GM23248 (cell line): ENCODE results near the gene SYK.

Experiments
- EZH2 ChIP-seq: fragments of 200-600 bp; sonication (generic); IDR thresholded peaks from 2 replicates; pipeline ENCODE4 v1.6.1; 2018; ENCODE audit warnings: antibody characterized with exemption, mild to moderate bottlenecking; ENCODE audit not compliant: insufficient read depth, poor library complexity, severe bottlenecking
- EZH2phosphoT487 ChIP-seq: fragments of 200-600 bp; sonication (generic); IDR thresholded peaks from 2 replicates; pipeline ENCODE4 v1.6.1; 2018; ENCODE audit warnings: antibody characterized with exemption, moderate library complexity, mild to moderate bottlenecking, low read depth; ENCODE audit not compliant: insufficient read depth

GRCh38 chr9:90940280-90940679 is 138.7 kb downstream of the SYK start:
- no peak for TF ChIP-seq EZH2
- TF ChIP-seq EZH2phosphoT487 = no peak
